Measurements from ENCODE around the gene HDAC7. TPM values are rescaled to one million over a fixed set of nuclear protein-coding genes. Genes with fewer than 3 reads are reported as not detected.

The HDAC7 gene
- total RNA-seq, 5 donors from 2014 or later (not counting 1 experiment from before 2014, with no cell fraction given), result 142 to 192 (median 165) TPM

DNA sequence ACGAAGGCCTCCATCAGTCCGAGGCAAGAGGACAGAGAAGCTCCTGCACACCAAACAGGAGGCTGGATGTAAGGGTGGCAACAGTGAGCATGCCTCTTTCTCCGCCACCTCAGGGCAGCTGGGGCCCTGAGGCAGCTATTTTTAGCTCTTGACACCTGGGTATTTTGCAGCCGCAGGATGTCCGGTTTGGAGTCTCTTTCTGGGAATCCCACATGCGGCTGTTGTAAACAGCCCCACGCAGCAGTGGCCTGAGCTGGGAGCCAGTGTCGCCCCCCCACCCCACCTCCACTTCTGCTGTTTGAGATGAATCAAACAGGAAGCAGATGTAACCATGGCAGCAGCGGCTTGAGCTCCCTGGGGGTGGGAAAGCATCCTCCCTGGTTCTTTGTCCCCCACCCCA is 11.7 kb downstream of the HDAC7 start:
- H3K4me1 ChIP-seq (ENCODE audit: control insufficient read depth in 1 of 2, extremely low read depth in 1 of 2, insufficient read depth in 2 of 2, low read length in 2 of 2), result peaks cover 82 to 99% of the 10 kb centered on the region in 2 experiments
- no peaks in the 10 kb centered on the region for H3K27me3 ChIP-seq (replicated peaks in 1 of 2; ENCODE audit: control insufficient read depth in 2 of 2, extremely low read depth in 1 of 2, insufficient read depth in 2 of 2, low read length in 1 of 2)
- H3K4me3 ChIP-seq (ENCODE audit: control insufficient read depth in 1 of 2, extremely low read depth in 1 of 2, low read length in 1 of 2), result peak overlapping the region; percentile 25 to 52
- peak; percentile 49 to 83 (median 73) for DNase-seq
- POLR2A ChIA-PET, result interaction anchor here (0.6 to 1.5 kb wide), 3 partner anchors 11 to 50 kb away, joined by 3 to 10 read pairs (median 4); partner anchors contain the start of gene HDAC7 (in 1 of the 2)
- Mint-ChIP-seq H3K36me3 (peaks cover 4% of the 10 kb centered on the region), H3K4me3 (peak overlapping the region; percentile 64 to 97 (median 72)), H3K9me3 (no peaks in the 10 kb centered on the region), H3K27me3 (no peaks in the 10 kb centered on the region), H3K4me1 (peaks cover 94 to 97% (median 96%) of the 10 kb centered on the region in 3 donors), H3K27ac (peak overlapping the region; percentile 97 to 98)
- H3K27ac ChIP-seq (ENCODE audit: low read length), result peak overlapping the region; percentile 95
- peak; percentile 26 to 43 (median 38) for ATAC-seq (replicated peaks in 1 of 4)
- WGBS (ENCODE audit: insufficient coverage), result 0% methylated on average over 5 of the region's 9 CpGs
- peaks cover 0 to 26% of the 10 kb centered on the region in 2 donors for H3K36me3 ChIP-seq (ENCODE audit: control insufficient read depth in 2 of 2, extremely low read depth in 1 of 2, insufficient read depth in 1 of 2, low read length in 1 of 2)
- H3K9me3 ChIP-seq, result no peaks in the 10 kb centered on the region
- CTCF ChIA-PET, result interaction anchor here (0.5 to 2.2 kb wide), 23 partner anchors 10 to 944 kb away, joined by 3 to 21 read pairs (median 4); partner anchors contain the start of gene RPAP3 (in 1 of the 2)

DNA sequence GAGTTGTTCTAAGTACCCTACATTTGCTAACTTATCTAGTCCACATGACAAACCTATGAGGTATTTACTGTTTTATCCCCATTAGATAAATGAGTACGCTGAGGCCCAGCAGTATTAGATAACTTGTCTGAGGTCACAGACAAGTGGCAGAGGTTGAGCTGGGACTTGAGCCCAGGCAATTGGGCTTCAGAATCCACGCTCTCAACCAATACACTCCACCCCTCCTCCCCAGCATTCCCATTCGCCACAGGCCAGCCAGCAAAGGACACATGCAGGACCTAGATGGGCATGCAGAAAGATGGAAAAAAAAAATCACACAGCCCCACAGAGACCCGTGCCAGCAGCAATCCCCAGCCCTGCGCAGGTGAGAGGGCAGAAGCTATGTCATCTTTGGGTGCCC is 12.4 kb downstream of the HDAC7 start:
- Histone ChIP-seq H3K9me3 (no peaks in the 10 kb centered on the region), H3K4me1 (ENCODE audit: control insufficient read depth in 1 of 2, extremely low read depth in 1 of 2, insufficient read depth in 2 of 2, low read length in 2 of 2) (peaks cover 84 to 100% of the 10 kb centered on the region in 2 experiments), H3K4me3 (ENCODE audit: control insufficient read depth in 1 of 2, extremely low read depth in 1 of 2, low read length in 1 of 2) (peak overlapping the region in 1 of 2 donors; percentile 25), H3K27me3 (replicated peaks in 1 of 2; ENCODE audit: control insufficient read depth in 2 of 2, extremely low read depth in 1 of 2, insufficient read depth in 2 of 2, low read length in 1 of 2) (no peaks in the 10 kb centered on the region), H3K36me3 (ENCODE audit: control insufficient read depth in 2 of 2, extremely low read depth in 1 of 2, insufficient read depth in 1 of 2, low read length in 1 of 2) (peaks cover 0 to 28% of the 10 kb centered on the region in 2 donors), H3K27ac (ENCODE audit: low read length) (peak overlapping the region; percentile 95)
- CTCF ChIA-PET, result interaction anchor here (0.5 to 2.2 kb wide), 16 partner anchors 9 to 944 kb away, joined by 3 to 21 read pairs (median 4); partner anchors contain the start of gene RPAP3 (in 1 of the 2)
- 92% methylated on average over 2 of the region's 5 CpGs for WGBS (ENCODE audit: insufficient coverage)
- no peak for ATAC-seq (replicated peaks in 1 of 4)
- Mint-ChIP-seq H3K27ac (peak overlapping the region; percentile 97 to 98), H3K4me1 (peaks cover 96 to 100% (median 98%) of the 10 kb centered on the region in 3 donors), H3K27me3 (no peaks in the 10 kb centered on the region), H3K4me3 (peak overlapping the region; percentile 54 to 97 (median 64)), H3K36me3 (peaks cover 4% of the 10 kb centered on the region), H3K9me3 (no peaks in the 10 kb centered on the region)
- no peak for DNase-seq
- POLR2A ChIA-PET, result interaction anchor here (0.5 to 1.5 kb wide), 3 partner anchors 12 to 49 kb away, joined by 3 to 10 read pairs (median 4); partner anchors contain the start of gene HDAC7 (in 1 of the 2)

DNA sequence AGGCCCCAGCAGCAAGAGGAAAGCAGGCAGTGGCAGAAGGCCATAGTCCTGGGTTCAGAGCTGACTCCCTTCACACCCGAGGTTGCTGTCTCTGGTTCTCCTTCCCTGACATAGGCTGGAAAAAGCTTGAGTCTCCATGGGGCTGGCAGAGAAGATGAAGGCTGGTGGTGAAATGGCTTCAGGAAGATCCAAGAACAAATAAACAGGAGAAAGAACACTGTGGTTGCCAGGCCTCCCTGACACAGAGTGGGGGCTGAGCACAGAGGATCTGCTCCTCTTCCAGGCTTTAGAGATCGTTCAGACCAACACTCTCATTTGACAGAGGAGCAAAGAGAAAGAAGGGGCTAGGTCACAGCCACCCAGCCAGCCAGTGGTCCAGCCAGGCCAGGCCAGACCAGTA is 14.3 kb downstream of the HDAC7 start:
- Histone ChIP-seq H3K9me3 (no peaks in the 10 kb centered on the region), H3K4me1 (ENCODE audit: control insufficient read depth in 1 of 2, extremely low read depth in 1 of 2, insufficient read depth in 2 of 2, low read length in 2 of 2) (peaks cover 75 to 99% of the 10 kb centered on the region in 2 experiments), H3K4me3 (ENCODE audit: control insufficient read depth in 1 of 2, extremely low read depth in 1 of 2, low read length in 1 of 2) (no peak overlapping the region), H3K36me3 (ENCODE audit: control insufficient read depth in 2 of 2, extremely low read depth in 1 of 2, insufficient read depth in 1 of 2, low read length in 1 of 2) (peaks cover 0 to 33% of the 10 kb centered on the region in 2 donors), H3K27me3 (replicated peaks in 1 of 2; ENCODE audit: control insufficient read depth in 2 of 2, extremely low read depth in 1 of 2, insufficient read depth in 2 of 2, low read length in 1 of 2) (no peaks in the 10 kb centered on the region), H3K27ac (ENCODE audit: low read length) (peak overlapping the region; percentile 55)
- WGBS (ENCODE audit: insufficient coverage), result 60% methylated on average over 1 of the region's 2 CpGs
- DNase-seq, result no peak
- peak overlapping the region; percentile 82 to 98 for H3K27ac Mint-ChIP-seq
- ChIA-PET POLR2A (interaction anchor here in 1 of 2 donors (0.8 kb wide), 1 partner anchor 92 kb away, joined by 5 read pairs; no protein-coding TSS in a partner anchor), CTCF (no interaction called here)
- no peaks in the 10 kb centered on the region for H3K27me3 Mint-ChIP-seq
- H3K36me3 Mint-ChIP-seq, result peaks cover 7% of the 10 kb centered on the region
- no peak for ATAC-seq (replicated peaks in 1 of 4)
- H3K9me3 Mint-ChIP-seq, result no peaks in the 10 kb centered on the region
- peak overlapping the region in 1 of 3 donors; percentile 97 for H3K4me3 Mint-ChIP-seq
- H3K4me1 Mint-ChIP-seq, result peaks cover 97 to 98% (median 98%) of the 10 kb centered on the region in 3 donors

DNA sequence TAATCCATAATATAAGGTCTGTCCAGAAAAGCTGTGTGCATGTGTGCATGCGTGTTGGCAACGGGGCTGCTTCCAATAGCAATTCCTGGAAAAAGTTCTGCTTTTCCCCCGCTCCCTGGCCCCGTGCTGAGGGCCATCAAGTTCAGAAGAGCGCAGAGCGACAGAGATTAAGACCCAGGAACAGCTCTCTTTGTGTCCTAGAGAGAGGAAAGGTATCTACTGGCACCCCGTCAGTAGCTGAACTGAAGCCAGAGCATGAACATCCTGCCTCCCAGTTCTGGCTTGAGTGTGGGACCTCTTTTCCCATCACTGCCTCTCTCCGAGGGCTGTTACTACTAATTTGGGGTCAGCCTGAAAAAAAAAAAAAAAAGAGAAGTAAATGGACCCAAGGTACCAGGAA is 15.5 kb downstream of the HDAC7 start:
- Mint-ChIP-seq H3K27me3 (no peaks in the 10 kb centered on the region), H3K4me1 (peaks cover 92 to 97% (median 97%) of the 10 kb centered on the region in 3 donors), H3K27ac (peak overlapping the region; percentile 70 to 98), H3K36me3 (peaks cover 7% of the 10 kb centered on the region), H3K4me3 (peak overlapping the region in 2 of 3 donors; percentile 39 to 97), H3K9me3 (no peaks in the 10 kb centered on the region)
- H3K4me3 ChIP-seq (ENCODE audit: control insufficient read depth in 1 of 2, extremely low read depth in 1 of 2, low read length in 1 of 2), result no peak overlapping the region
- no peak overlapping the region for H3K27ac ChIP-seq (ENCODE audit: low read length)
- no peaks in the 10 kb centered on the region for H3K27me3 ChIP-seq (replicated peaks in 1 of 2; ENCODE audit: control insufficient read depth in 2 of 2, extremely low read depth in 1 of 2, insufficient read depth in 2 of 2, low read length in 1 of 2)
- DNase-seq, result no peak
- ChIA-PET POLR2A (interaction anchor here in 1 of 2 donors (0.7 kb wide), 1 partner anchor 173 kb away, joined by 6 read pairs; no protein-coding TSS in a partner anchor), CTCF (interaction anchor here (0.6 to 1.8 kb wide), 6 partner anchors 9 to 89 kb away, joined by 3 to 7 read pairs (median 4); no protein-coding TSS in a partner anchor)
- H3K9me3 ChIP-seq, result no peaks in the 10 kb centered on the region
- H3K4me1 ChIP-seq (ENCODE audit: control insufficient read depth in 1 of 2, extremely low read depth in 1 of 2, insufficient read depth in 2 of 2, low read length in 2 of 2), result peaks cover 69 to 99% of the 10 kb centered on the region in 2 experiments
- no peak for ATAC-seq (replicated peaks in 1 of 4)
- WGBS (ENCODE audit: insufficient coverage), result 100% methylated on average over 5 of the region's 8 CpGs
- peaks cover 0 to 39% of the 10 kb centered on the region in 2 donors for H3K36me3 ChIP-seq (ENCODE audit: control insufficient read depth in 2 of 2, extremely low read depth in 1 of 2, insufficient read depth in 1 of 2, low read length in 1 of 2)

DNA sequence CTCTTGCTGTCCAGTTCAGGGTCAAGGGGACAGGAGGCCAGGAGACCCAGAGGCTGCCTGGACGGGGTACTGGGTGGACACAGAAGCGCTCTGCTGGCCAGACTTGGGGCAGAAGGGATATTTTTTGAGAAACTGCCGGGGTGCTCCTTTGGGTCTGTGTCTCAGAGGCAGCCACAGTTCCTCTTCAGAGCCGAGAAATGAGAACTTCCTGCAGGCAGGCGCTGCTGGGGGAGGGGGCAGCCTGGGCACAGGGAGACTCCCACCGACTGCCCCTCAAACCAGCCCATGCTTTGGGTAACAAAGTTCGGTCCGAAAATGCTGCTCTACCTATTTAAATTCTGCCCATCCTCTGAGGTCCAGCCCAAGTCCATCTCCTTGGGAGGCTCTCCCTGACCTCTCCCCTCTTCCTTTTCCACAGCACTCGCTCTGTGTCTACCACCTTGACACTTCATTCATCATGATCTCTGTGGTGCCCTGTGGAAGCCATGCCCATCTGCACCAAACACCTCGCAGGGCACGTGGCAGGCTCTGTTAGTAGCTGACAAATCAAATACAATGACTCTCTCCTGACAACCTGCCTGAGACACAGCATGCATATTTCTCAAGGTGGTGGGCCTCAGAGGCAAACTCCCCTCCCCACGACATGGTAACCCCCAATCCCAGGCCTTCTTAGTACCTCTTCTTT is 16.4 kb downstream of the HDAC7 start:
- no peaks in the 10 kb centered on the region for H3K27me3 ChIP-seq (replicated peaks in 1 of 2; ENCODE audit: control insufficient read depth in 2 of 2, extremely low read depth in 1 of 2, insufficient read depth in 2 of 2, low read length in 1 of 2)
- Mint-ChIP-seq H3K9me3 (no peaks in the 10 kb centered on the region), H3K4me3 (peak overlapping the region in 2 of 3 donors; percentile 37 to 97), H3K27me3 (no peaks in the 10 kb centered on the region), H3K27ac (peak overlapping the region; percentile 70 to 98), H3K4me1 (peaks cover 87 to 93% (median 93%) of the 10 kb centered on the region in 3 donors), H3K36me3 (peaks cover 7% of the 10 kb centered on the region)
- DNase-seq (no peak), ATAC-seq (replicated peaks in 1 of 4) (no peak)
- H3K4me3 ChIP-seq (ENCODE audit: control insufficient read depth in 1 of 2, extremely low read depth in 1 of 2, low read length in 1 of 2), result peak overlapping the region in 1 of 2 donors; percentile 25
- no peaks in the 10 kb centered on the region for H3K9me3 ChIP-seq
- 38% methylated on average over 10 of the region's 12 CpGs for WGBS (ENCODE audit: insufficient coverage)
- CTCF ChIA-PET, result interaction anchor here (1.1 to 1.8 kb wide), 3 partner anchors 10 to 35 kb away, joined by 3 to 7 read pairs (median 4); no protein-coding TSS in a partner anchor
- H3K4me1 ChIP-seq (ENCODE audit: control insufficient read depth in 1 of 2, extremely low read depth in 1 of 2, insufficient read depth in 2 of 2, low read length in 2 of 2), result peaks cover 64 to 99% of the 10 kb centered on the region in 2 experiments
- H3K36me3 ChIP-seq (ENCODE audit: control insufficient read depth in 2 of 2, extremely low read depth in 1 of 2, insufficient read depth in 1 of 2, low read length in 1 of 2), result peaks cover 4 to 47% of the 10 kb centered on the region in 2 donors
- H3K27ac ChIP-seq (ENCODE audit: low read length), result peak overlapping the region; percentile 27
- POLR2A ChIA-PET, result no interaction called here

DNA sequence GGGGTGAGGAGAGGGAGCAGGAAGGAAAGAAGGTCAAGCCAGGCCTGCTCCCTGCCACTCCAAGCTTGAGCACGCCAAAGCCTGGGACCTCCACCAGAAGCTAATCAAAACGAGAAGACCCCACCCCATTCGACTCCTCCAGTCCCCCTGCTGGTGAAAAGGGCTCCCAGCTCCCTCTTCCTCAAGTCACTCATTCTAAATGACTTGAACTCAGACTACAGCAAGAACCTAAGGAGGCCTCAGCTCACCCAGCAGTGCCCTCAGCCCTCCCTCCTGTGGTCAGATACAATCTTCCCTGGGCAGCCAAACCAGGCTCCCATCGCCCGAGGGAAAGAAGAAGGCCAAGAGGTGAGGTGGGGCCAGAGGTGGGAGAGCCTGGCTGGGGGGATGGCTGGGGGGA is 17.4 kb downstream of the HDAC7 start:
- H3K27ac ChIP-seq (ENCODE audit: low read length), result peak overlapping the region; percentile 27
- peaks cover 7% of the 10 kb centered on the region for H3K36me3 Mint-ChIP-seq

More for the DNA sequence above, 17.4 kb downstream of the HDAC7 start:
- Mint-ChIP-seq H3K4me3 (peak overlapping the region in 1 of 3 donors; percentile 97), H3K27me3 (no peaks in the 10 kb centered on the region), H3K9me3 (no peaks in the 10 kb centered on the region), H3K4me1 (peaks cover 85 to 86% (median 85%) of the 10 kb centered on the region in 3 donors), H3K27ac (peak overlapping the region; percentile 78 to 98)
- DNase-seq, result peak in 2 of 35 experiments; percentile 28 to 42
- Histone ChIP-seq H3K36me3 (ENCODE audit: control insufficient read depth in 2 of 2, extremely low read depth in 1 of 2, insufficient read depth in 1 of 2, low read length in 1 of 2) (peaks cover 4 to 57% of the 10 kb centered on the region in 2 donors), H3K9me3 (no peaks in the 10 kb centered on the region), H3K27me3 (replicated peaks in 1 of 2; ENCODE audit: control insufficient read depth in 2 of 2, extremely low read depth in 1 of 2, insufficient read depth in 2 of 2, low read length in 1 of 2) (no peaks in the 10 kb centered on the region), H3K4me1 (ENCODE audit: control insufficient read depth in 1 of 2, extremely low read depth in 1 of 2, insufficient read depth in 2 of 2, low read length in 2 of 2) (peaks cover 59 to 99% of the 10 kb centered on the region in 2 experiments), H3K4me3 (ENCODE audit: control insufficient read depth in 1 of 2, extremely low read depth in 1 of 2, low read length in 1 of 2) (peak overlapping the region in 1 of 2 donors; percentile 25)
- WGBS (ENCODE audit: insufficient coverage), result 24% methylated on average over 3 of the region's 5 CpGs
- ChIA-PET CTCF (interaction anchor here (0.6 to 1.7 kb wide), 13 partner anchors 8 to 1445 kb away, joined by 3 to 12 read pairs (median 4); no protein-coding TSS in a partner anchor), POLR2A (no interaction called here)
- peak in 3 of 4 experiments; percentile 9 to 42 (median 14) for ATAC-seq (replicated peaks in 1 of 4)
